22Rv1 (cell line): ENCODE data around the gene FOLR2.
"Not testable (repeated sequence)": the region's sequence is repeated elsewhere in the genome, so short reads cannot be mapped to it uniquely, and the experiment has no call there.

Experiments used
- H3K27ac ChIP-seq: fragments of 450-650 bp; 2 replicates; pipeline ENCODE4 v1.5.1; 2017
- ZFX ChIP-seq: fragments of 450-650 bp; IDR thresholded peaks from 2 replicates; pipeline ENCODE4 v1.6.1; 2017; ENCODE audit warnings: antibody characterized with exemption, borderline replicate concordance
- TF ChIP-seq, protein P1 (sequence below): fragments of 450-650 bp; IDR thresholded peaks from 2 replicates; pipeline ENCODE4 v1.5.1; 2017; ENCODE audit warnings: mild to moderate bottlenecking

Gene FOLR2

DNA sequence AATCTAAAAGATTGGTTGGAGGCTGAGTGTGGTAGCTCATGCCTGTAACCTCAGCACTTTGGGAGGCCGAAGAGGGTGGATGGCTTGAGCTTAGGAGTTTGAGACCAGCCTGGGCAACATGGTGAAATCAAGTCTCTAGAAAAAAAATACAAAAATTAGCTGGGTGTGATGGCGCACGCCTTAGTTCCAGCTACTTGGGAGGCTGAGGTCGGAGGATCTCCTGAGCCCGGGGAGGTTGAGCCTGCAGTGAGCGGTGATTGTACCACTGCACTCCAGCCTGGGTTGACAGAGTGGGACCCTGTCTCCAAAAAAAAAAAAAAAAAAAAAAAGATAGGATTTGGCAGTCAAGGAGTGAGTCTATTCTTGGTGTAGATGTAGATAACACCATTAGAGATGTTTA is 14.0 kb upstream of the FOLR2 start:
- no peak overlapping the region for H3K27ac ChIP-seq

DNA sequence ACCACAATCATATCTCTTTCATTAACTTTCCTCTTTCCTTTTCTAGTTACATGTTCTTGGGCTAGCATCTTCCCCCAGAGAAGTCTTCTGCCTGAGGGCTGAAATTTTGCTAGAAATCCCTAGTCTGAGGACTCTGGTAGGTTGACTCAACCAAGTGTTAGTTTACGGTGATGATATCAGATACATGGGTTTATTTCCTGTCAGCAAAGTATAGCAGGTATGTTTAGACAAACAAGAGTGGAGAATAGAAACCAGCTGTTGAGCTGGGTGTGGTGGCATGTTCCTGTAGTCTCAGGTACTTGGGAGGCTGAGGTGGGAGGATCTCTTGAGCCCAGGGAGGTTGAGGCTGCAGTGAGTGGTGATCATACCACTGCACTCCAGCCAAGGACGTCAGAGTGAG is 13.4 kb upstream of the FOLR2 start:
- TF ChIP-seq, protein P1, sequence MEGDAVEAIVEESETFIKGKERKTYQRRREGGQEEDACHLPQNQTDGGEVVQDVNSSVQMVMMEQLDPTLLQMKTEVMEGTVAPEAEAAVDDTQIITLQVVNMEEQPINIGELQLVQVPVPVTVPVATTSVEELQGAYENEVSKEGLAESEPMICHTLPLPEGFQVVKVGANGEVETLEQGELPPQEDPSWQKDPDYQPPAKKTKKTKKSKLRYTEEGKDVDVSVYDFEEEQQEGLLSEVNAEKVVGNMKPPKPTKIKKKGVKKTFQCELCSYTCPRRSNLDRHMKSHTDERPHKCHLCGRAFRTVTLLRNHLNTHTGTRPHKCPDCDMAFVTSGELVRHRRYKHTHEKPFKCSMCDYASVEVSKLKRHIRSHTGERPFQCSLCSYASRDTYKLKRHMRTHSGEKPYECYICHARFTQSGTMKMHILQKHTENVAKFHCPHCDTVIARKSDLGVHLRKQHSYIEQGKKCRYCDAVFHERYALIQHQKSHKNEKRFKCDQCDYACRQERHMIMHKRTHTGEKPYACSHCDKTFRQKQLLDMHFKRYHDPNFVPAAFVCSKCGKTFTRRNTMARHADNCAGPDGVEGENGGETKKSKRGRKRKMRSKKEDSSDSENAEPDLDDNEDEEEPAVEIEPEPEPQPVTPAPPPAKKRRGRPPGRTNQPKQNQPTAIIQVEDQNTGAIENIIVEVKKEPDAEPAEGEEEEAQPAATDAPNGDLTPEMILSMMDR, result no peak
- TF ChIP-seq ZFX, result no peak
- H3K27ac ChIP-seq, result no peak overlapping the region

More for the DNA sequence above, 14.0 kb upstream of the FOLR2 start:
- TF ChIP-seq ZFX, result no peak
- TF ChIP-seq, protein P1, result no peak

DNA sequence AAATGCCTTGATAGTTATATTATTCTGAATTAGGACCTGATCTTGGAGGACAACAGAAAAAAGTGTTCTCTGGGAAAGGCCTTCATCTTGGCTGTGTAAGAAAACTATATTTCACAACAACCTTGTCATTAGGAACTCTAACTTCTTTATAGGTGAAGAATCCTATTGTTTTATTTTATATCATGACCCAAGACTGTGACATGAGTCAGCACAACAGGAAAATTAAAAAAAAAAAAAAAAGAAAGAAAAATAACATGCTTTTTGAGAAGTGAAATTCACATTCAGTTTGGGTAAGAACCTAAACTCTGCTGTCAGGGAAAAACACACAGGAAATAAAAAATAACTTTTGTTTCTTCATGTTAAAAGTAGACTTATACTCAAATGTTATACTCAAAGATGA is 11.7 kb upstream of the FOLR2 start:
- TF ChIP-seq, protein P1, result no peak
- no peak for TF ChIP-seq ZFX
- no peak overlapping the region for H3K27ac ChIP-seq

DNA sequence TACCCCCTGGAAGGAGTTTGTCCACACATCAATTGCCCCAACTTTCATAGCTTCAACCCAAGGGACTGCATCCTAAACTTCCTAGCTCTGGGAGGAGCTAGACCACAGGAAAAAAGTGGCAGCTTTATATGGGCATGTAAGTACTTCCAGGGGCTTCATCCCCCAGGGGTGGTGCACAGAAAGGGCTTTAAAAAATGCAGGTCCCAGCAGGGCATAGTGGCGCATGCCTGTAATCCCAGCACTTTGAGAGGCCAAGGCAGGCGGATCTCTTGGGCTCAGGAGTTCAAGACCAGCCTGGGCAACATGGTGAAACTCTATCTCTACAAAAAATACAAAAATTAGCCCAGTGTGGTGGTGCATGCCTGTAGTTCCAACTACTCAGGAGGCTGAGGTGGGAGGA is 9.8 kb upstream of the FOLR2 start:
- H3K27ac ChIP-seq, result not testable (repeated sequence)

DNA sequence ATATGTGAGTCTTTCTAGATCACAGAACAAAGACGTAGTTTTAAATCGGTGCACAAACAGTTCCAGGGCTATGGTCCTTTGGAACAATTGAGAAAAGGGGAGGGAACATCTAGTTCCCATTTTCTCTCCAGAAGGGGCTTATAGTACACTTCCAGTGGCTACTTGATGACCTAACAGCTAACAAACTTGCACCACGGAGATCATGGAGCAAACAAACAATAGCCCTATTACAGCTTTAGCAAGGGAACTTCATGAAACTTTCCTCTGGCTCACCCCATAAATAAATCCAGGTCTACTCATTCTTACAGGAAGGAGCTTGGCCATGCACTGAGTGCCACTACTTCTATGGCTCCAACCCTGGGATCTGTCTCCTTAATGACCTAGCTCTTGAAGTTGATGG is 8.3 kb upstream of the FOLR2 start:
- H3K27ac ChIP-seq, result no peak overlapping the region
- TF ChIP-seq, protein P1, result no peak
- no peak for TF ChIP-seq ZFX

DNA sequence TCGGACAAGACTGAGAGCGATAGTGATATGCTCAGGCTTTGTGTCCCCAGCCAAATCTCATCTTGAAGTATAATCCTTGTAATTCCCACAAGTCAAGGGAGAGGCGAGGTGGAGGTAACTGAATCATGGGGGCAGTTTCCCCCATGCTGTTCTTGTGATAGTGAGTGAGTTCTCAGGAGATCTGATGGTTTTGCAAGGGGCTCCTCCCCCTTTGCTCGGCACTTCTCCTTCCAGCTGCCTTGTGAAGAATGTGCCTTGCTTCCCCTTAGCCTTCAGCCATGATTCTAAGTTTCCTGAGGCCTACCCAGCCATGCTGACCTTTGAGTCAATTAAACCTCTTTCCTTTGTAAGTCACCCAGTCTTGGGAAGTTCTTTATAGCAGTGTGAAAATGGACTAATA is 7.5 kb upstream of the FOLR2 start:
- TF ChIP-seq, protein P1, result no peak
- no peak for TF ChIP-seq ZFX
- no peak overlapping the region for H3K27ac ChIP-seq

DNA sequence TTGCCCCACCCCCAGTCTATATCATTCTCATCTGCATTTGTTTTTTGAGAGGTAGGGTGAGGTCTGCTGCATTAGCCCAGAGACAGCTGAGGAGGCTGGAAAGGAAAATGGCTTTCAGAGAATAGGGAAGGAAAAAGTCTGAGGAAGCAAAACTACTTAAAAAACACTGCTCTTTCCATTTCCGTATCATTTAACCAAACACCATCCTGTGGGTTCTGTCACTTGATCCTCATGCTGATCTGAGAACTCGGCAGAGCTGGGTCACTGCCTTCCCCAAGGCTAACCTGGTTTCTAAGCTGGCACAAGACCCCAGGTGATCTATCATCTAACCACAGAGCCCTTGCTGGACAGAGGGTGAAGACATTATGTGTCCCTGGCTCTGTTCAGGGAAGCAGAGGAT is 1.2 kb downstream of the FOLR2 start:
- TF ChIP-seq ZFX, result no peak
- TF ChIP-seq, protein P1, result no peak
- H3K27ac ChIP-seq, result no peak overlapping the region

DNA sequence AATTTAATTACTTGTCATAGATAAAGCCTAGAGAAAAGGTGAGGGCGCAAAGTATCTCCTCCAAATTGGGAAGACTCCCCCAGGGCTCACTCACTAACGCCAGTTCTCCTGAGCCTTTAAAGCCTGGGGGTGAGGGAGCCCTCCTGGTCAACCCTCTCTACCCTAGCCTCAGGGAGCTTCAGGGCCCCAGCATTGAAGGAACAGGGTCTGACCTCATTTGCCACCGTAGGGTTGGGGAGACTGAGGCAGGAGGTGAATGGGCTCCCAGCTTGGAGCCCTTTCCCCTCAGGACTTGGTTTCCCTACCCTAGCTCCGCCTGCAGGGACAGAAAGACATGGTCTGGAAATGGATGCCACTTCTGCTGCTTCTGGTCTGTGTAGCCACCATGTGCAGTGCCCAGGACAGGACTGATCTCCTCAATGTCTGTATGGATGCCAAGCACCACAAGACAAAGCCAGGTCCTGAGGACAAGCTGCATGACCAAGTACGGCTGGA is 1.7 kb downstream of the FOLR2 start:
- H3K27ac ChIP-seq, result no peak overlapping the region
- TF ChIP-seq, protein P1, result no peak
